ENCODE measurements around the gene SYP. TPM values are rescaled to one million over a fixed set of nuclear protein-coding genes. Genes with fewer than 3 reads are reported as not detected.

Gene SYP
- total RNA-seq, 2 donors from 2014 or later: 1.8 to 2.8 TPM

DNA sequence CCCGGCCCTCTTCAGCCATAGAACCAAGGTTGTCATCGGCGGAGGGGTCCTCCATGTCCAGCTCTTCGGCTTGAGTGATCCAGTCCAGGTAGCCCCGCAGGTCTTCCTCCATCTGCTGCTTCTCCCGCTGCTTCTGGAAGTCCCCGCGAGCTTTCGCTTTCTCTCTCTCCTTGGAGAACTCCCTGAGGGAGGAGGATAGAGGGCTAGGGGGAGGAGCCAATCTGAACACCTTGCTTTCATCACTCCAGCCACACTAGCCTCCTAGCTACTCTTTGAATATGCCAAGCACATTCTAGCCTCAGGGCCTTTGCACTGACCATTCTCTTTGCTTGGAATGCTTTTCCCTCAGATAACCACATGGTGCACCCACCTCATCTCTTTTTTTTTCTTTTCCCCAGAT is 27.0 kb upstream of the SYP start:
- ATAC-seq: no peak
- no peak for DNase-seq
- intact Hi-C loops (cut with DNase I): no loop called here

- no peak for ATAC-seq
- intact Hi-C loops (cut with DNase I): no loop called here
- no peak for DNase-seq
These were observed 25.9 kb upstream of the SYP start for GRCh38 chrX:49225858-49226257.

- no peak for ATAC-seq
- intact Hi-C loops (cut with DNase I): no loop called here
These were observed 21.9 kb upstream of the SYP start for GRCh38 chrX:49221868-49222267.

GRCh38 chrX:49220100-49220499 is 20.1 kb upstream of the SYP start:
- DNase-seq: no peak
- intact Hi-C loops (cut with DNase I): no loop called here
- no peak for ATAC-seq

More at GRCh38 chrX:49221868-49222267, 21.9 kb upstream of the SYP start:
- no peak for DNase-seq

DNA sequence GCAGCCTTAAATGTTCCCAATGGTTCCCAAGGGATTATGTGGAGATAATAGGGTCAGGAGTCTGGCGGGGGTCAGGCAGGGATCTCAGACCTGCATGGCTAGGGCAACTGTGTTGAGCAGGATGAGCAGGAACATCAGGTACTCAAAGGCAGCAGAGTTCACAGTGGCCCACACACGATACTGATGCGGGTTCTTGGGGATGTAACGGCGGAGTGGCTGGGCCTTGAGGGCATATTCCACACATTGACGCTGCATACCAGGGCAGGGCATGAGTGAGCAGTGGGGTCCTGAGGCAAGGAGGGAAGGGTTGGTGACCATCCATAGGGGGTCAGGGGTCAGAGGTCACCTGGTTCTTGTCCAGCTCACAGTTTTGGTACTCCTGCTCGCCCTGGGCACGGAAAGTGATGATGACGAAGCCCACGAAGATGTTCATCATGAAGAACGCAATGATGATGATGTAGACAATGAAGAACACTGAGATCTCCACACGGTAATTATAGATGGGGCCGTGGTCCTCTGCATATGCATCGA is 15.1 kb upstream of the SYP start:
- intact Hi-C loops (cut with DNase I): no loop called here
- no peak for ATAC-seq
- no peak for DNase-seq

DNA sequence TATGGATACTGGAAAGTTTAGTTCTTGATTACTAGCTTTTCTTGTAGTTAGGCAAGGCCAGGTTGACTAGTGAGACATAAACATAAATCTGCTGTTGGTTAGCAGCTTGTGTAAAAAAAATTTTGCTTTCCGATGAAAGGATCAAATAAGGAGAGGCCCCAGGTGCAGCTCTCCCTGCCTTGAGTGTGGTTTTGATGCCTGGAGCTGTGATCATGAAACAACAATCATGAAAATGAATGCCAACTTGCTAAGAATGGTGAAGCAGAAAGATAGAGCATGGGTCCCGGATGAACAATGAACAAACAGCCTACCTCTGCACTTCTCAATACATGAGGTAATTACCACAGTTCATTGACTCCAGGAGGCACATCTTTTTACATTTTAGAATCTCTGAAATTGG is 14.4 kb upstream of the SYP start:
- intact Hi-C loops (cut with DNase I): no loop called here
- ATAC-seq (no peak), DNase-seq (no peak)

DNA sequence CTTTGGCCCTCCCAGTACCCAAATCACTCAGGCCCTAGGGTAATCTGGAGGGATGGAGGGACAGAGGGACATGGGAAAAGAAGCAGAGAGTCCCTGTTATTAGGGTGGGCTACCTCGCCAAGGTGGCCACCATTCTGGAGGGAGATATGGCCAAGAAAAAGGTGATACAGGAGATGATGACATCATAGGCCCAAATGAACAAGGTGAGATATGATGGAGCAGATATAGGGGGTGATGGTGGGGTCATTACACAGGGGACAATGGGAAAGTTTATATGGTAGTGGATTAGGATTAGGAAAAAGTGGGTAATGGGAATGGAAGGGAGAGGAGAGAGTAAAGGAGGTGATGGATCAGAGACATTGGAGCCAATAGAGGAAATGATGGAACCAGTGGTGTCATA is 12.9 kb upstream of the SYP start:
- no peak for ATAC-seq
- intact Hi-C loops (cut with DNase I): no loop called here
- no peak for DNase-seq

DNA sequence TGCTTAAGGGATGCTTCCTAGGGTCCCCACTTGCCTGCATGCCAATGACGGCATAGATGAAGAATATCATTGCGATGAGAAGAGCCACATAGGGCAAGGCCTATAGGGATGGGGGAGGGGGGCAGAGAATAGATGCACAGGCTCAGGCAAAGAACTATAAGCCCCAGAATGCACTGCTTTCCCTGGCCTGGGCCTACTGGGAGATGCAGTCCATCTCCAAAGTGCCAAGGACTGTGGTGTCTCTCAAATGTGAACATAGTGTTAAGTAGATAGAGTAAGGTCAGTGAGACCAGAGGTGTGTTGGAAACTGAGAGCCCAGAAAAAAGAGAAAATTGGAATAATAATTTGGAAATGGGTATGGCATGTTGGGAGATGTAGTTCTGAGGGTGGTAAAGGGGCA is 12.2 kb upstream of the SYP start:
- intact Hi-C loops (cut with DNase I): no loop called here
- no peak for DNase-seq
- no peak for ATAC-seq

GRCh38 chrX:49211074-49211473 is 11.1 kb upstream of the SYP start:
- no peak for ATAC-seq
- intact Hi-C loops (cut with DNase I): no loop called here
- no peak for DNase-seq

DNA sequence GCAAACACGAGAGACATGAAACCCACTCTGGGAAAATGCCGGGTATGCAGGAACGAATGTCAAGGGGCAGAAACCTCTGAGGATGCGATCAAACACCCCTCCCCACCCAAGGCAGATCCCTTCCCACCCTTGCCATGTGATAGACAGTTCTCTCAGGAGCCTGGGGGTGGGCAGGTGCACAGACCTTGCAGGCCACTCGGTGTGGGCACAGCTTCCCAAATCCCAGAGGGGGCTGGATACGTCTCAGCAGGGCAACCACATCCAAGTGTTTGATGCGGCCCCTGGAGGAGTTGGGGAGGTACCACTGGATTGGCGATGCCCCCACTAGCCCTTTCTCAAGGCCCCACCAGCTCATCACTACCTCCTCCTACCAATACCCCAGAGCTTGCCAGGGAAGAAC is 10.4 kb upstream of the SYP start:
- DNase-seq (no peak), ATAC-seq (no peak)

GRCh38 chrX:49209434-49210251 is 9.7 kb upstream of the SYP start:
- no peak for ATAC-seq
- no peak for DNase-seq
- intact Hi-C loops (cut with DNase I): no loop called here

More for the DNA sequence above, 10.4 kb upstream of the SYP start:
- intact Hi-C loops (cut with DNase I): no loop called here

- no peak for DNase-seq
- ATAC-seq: no peak
- intact Hi-C loops (cut with DNase I): no loop called here
These were observed 8.4 kb upstream of the SYP start for GRCh38 chrX:49208399-49208798.

DNA sequence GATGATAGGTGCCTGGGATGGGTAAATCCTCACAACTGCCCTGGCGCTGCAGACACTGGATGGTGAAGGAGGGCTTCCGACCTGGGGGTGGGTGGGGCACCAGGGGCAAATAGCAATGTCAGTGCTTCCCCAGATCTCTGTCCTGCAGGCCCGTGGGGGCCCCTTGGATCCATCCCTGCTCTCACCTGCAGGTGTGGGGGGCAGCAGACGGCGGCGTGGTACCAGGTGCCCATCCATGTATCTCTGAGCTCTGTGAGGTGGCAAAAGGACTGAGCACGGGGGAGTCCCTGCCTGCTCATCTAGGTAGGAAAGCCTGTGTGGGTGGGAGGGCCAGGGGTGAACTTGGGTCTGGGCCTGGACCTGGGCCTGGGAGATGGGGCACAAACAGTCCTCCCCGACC is 6.5 kb upstream of the SYP start:
- ATAC-seq (no peak), DNase-seq (no peak)
- intact Hi-C loops (cut with DNase I): no loop called here

- intact Hi-C loops (cut with DNase I): no loop called here
- ATAC-seq (no peak), DNase-seq (no peak)
These were observed 5.5 kb upstream of the SYP start for GRCh38 chrX:49205443-49205842.

DNA sequence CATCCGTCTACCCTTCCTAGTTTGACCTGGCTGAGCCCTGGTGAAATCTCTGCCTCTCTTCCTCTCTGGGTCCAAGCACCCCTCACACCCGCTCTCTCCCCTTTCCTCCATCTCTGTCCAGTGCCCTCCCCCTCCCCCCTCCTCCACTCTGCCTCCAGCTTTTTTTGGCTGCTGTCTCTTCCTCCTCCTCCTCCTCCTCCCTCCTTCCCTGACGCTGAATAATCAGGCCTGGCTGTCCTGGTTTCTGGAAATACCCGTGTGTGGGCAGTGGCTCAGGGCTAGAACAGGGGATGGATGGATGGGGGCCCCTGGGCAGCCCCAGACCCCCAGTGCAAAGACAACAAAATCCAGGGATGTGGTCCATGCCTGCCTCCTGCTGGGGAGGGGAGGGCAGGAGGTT is 4.7 kb upstream of the SYP start:
- no peak for DNase-seq
- intact Hi-C loops (cut with DNase I): no loop called here
- ATAC-seq: no peak

- no peak for DNase-seq
- intact Hi-C loops (cut with DNase I): no loop called here
- no peak for ATAC-seq
These were observed 4.0 kb upstream of the SYP start for GRCh38 chrX:49204017-49204416.

DNA sequence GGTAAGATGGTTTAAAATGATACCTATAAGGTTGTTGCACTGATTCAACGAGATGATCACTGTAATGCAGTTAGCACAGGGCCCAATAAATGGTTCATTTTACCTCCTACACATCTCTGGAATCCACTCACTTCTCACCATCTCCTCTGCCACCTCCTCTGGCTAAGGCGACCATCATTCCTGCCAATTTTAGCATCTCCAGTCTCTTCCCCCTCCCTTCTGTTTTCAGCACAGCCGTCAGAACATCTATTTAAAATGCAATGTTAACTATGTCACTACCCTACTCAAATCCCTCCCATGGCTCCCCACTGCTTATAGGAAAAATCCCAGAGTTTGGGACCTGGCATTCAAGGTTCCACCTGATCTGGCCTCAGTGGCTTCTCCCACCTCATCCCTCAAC is 3.5 kb upstream of the SYP start:
- ATAC-seq (no peak), DNase-seq (no peak)
- intact Hi-C loops (cut with DNase I): no loop called here

DNA sequence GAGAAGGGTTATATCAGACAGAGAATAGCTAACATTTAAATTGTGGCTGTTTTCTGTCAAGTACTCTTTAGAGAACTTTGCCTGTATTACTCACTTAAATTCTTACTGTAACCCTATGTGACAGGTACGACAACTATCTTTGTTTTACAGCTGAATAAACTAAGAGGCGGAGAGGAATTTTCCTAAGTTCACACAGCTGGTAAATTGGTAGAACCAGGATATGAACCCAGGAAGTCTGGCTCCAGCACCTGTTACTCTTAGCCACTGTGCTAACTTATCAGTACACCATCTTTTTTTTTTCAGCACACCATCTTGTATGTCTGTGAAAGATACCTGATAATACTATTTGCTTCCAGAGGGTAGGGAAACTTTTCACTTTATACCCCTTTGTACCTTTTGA is 2.0 kb upstream of the SYP start:
- DNase-seq (no peak), ATAC-seq (no peak)
- intact Hi-C loops (cut with DNase I): no loop called here

GRCh38 chrX:49199315-49199595 is 738 bp downstream of the SYP start:
- ATAC-seq: no peak
- DNase-seq: no peak
- intact Hi-C loops (cut with DNase I): no loop called here

GRCh38 chrX:49198540-49199314 is 1.3 kb downstream of the SYP start:
- DNase-seq (no peak), ATAC-seq (no peak)
- intact Hi-C loops (cut with DNase I): no loop called here

GRCh38 chrX:49197543-49198087 is 2.4 kb downstream of the SYP start:
- ATAC-seq: no peak
- intact Hi-C loops (cut with DNase I): no loop called here
- no peak for DNase-seq

Measured in left cardiac atrium (tissue), 4 donors.